ENCODE results near the gene PDGFRB.
"Not testable (repeated sequence)": the region's sequence is repeated elsewhere in the genome, so short reads cannot be mapped to it uniquely, and the experiment has no call there.

The PDGFRB gene

GRCh38 chr5:150114102-150114641 lies 41.5 kb downstream of the PDGFRB start:
- no peak for DNase-seq (ENCODE audit: low read depth)

- no peak for DNase-seq (ENCODE audit: low read depth)
Observed at GRCh38 chr5:150113047-150113744, 42.4 kb downstream of the PDGFRB start.

DNA sequence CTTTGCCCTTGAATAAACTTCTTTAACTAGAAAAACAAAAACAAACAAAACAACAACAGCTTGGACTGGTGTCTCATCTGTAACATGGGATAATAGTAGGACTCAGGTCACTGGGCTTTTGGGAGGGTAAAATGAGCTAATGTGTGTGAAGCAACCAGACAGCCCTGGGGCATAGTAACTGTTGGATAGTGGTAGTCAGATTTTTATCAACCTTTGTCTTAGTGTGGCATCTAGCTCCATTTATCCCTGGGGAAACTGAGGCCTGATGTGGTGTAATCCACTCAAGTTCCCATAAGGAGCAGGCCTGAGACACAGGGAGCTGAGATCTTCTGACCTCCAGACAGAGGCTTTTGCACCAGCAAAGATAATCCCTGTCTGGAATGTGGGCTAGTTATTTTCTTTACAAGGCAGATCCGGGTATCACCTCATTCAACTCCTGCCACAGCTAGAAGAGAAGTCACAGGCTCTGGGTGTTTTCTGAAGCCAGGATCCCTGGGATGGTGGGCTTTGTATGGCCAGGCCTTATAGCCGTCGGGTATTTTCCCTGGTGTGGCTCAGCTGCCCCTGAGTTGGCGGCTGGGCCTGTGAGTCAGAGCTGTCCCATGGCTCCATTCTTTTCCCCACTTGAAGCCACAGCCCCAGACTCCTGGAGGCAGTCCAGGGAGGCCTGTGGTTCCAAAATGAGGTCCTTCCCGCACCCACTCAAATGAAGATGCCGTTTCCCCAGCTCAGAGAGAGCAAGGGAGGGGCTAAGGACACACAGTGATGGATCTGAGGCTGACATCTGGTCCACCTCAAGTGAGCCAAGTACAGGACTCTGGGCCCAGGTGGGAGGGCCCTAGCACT lies 43.2 kb downstream of the PDGFRB start:
- DNase-seq (ENCODE audit: low read depth): no peak

DNA sequence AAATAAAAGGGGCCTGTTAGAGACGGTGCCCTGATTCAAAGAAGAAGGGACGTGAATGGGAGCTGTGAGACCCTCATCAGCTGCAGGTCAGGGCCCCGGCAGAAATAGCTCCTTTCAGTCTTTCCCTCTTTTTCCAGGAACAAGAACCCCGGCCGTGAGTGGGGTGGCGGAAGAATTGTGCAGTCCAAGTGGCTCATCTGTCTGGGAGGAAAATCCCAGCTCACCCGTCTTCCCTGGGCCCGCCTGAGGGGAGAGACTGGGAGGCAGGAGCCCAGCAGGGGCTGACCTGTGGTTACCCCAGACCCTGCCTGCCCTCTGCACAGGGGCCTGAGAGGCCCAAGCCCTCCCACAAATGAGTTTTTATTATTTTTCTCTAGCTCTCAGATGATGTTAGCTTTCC lies 44.5 kb downstream of the PDGFRB start:
- no peak for DNase-seq (ENCODE audit: low read depth)

- no peak for DNase-seq (ENCODE audit: low read depth)
Observed at GRCh38 chr5:150109921-150110320, 45.7 kb downstream of the PDGFRB start.

DNA sequence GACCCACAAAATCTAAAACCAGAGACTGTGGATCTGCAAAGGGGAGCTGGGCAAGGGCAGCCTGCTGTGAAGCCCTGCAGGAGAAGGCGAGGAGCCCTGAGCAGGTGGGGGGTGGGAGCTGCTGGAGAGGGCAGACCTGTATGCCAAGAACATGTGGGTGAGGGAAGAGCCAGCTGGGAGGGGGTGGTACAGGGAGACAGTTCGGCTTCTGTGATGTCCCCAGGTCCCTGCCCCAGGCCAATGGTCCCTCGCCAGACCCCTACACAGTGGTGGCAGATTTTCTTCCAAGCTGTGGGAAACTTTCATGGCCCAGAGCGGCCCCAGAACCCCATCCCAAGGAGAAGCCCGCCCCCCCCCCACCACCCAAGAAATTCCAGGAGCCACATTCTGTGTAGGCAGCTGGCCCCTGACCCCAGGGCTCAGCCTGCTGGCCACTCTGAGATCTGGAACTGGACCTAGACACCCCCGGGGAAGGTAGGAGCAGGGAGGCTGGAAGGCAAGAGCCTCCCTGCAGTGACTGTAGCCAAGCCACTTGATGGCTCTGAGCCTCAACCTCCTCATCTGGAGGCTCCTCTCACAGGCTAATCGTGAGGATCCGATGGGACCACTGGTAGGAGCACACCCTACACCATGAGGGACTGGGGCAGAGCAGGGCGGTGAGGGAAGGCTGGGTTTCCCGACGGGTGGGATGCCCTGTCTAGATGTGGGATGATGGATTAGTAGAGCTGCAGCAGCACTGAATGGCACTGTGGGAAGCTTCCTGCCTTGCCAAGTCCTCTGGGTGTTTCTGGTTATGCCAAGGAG lies 46.7 kb downstream of the PDGFRB start:
- DNase-seq (ENCODE audit: low read depth): no peak

DNA sequence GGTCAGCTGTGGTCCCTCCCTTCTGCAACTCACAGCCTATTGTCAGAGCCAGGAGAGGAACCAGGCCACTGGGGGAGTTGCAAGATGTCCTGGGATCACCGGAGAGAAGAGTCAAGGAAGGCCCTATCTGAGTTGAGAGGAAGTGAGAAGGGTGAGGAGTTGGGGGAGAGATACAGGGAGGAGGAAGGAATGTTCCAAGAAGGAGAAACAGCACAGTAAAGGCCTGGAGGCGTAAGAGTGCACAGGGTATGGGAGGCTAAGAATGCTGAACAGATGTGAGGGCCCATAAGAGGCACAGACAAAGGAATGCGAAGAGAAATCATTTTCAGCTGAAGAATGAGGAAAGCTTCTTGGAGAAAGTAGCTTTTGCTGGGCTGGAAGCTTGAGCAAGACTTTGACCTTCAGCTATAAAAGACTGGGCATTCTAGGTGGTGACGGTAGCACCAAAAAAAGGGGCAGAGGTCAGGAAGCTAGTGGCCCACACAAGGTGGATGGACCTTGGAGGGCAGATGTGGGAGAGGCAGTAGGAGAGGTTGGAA lies 47.7 kb downstream of the PDGFRB start:
- DNase-seq (ENCODE audit: low read depth): no peak

DNA sequence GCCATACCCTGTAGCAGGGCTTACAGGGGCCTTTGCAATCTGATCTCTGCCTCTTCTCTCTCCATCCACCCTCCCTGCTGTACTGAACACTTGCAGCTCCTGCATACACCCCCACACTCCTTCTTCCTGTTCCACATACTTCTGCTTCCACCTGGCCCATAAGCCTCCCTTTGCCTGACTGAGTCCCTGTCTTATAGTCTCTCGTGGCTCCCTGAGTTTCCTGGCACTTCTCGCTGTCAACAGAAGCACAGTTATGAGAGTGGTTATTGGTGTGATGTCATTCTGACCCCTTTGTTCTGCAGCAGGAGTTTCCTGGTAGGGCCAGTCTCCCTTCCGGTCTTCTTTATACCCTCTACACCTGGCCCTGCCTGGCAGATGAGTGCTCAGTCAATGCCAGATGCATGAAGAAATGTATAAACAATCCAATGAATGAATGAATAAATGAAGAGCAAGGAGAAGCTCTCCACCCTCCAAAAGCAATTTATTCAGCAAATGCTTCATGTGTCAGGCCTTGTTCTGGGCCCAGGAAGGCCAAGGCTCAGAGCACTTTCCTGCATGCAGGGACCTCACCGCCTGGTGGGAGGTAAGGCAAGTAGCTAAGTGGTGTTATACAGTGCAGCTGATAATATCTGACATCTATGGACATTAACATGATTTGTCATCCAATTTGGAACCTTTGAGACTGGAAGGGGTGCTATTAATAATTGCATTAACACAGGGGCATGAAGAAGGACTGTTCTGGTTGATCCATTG lies 48.8 kb downstream of the PDGFRB start:
- no peak for DNase-seq (ENCODE audit: low read depth)

GRCh38 chr5:150105928-150106615 lies 49.6 kb downstream of the PDGFRB start:
- no peak for DNase-seq (ENCODE audit: low read depth)

DNA sequence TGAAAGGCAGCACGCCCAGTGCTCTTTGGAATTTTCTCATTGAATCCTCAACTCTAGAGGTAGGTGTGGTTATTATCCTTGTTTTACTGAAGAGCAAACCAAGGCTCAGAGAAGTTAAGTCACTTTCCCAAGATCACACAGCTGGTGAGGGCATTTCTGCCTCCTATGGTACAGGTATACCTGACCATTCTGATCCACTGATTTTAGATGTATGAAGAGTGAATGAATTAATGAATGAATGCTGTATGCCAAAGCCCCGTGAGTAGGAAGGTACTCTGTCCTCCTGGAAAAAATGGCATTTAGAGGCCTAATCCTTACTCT lies 51.1 kb downstream of the PDGFRB start:
- DNase-seq (ENCODE audit: low read depth): no peak

GRCh38 chr5:150103678-150104549 lies 51.7 kb downstream of the PDGFRB start:
- no peak for DNase-seq (ENCODE audit: low read depth)

DNA sequence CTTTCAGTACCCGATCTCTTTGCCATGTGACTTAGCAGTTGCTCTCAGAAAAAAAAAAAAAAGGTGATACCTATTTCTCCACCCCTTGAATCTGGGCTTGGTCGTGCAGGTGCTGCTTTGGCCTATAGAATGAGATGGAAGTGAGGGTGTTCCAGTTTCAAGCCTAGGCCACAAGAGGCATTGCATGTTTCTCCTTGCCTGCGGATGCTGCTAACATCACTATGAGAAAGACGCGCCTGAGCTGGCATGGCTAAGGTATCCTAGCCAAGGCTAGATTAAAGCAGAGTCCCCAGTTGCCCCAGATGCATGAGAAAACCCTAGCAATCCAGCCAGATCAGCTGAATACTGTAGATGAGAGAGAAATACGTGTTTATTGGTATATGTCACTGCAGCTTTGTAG lies 54.6 kb downstream of the PDGFRB start:
- no peak for DNase-seq (ENCODE audit: low read depth)

DNA sequence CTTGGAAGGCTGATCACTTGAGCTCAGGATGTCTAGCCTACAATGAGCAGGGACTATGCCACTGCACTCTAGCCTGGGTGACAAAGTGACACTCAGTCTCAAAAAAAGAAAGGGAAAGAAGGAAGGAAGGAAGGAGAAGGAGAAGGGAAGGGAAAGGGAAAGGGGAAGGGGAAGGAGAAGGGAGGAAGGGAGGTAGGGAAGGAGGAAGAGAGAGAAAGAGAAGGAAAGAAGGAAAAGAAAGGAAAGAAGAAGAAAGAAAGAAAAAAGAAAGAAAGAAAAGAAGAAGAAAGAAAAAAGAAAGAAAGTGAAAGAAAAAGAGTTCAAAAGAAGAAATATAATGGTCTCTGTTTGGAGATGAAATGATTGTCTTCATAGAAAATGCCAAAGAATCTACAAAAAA lies 58.5 kb downstream of the PDGFRB start:
- no peak for DNase-seq (ENCODE audit: low read depth)

DNA sequence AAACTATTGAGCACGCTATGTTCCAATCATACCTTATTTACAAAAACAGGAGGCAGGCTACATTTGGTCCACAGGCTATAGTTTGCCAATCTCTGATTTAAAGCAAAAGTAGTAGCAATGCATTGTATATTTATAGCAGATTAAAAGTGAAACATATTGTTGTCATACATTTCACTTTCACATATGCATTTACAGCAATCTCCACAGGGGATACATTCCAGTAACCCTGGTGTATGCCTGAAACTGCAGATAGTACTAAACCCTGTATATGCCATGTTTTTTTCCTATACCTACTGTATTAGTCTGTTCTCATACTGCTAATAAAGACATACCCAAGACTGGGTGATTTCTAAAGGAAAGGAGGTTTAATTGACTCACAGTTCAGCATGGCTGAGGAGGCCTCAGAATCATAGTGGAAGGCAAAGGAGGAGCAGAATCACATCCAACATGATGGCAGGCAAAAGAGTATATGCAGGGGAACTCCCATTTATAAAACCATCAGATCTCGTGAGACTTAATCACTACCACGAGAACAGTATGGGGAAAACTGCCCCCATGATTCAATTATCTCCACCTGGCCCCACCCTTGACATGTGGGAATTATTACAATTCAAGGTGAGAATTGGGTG lies 63.4 kb downstream of the PDGFRB start:
- no peak for DNase-seq (ENCODE audit: low read depth)

DNA sequence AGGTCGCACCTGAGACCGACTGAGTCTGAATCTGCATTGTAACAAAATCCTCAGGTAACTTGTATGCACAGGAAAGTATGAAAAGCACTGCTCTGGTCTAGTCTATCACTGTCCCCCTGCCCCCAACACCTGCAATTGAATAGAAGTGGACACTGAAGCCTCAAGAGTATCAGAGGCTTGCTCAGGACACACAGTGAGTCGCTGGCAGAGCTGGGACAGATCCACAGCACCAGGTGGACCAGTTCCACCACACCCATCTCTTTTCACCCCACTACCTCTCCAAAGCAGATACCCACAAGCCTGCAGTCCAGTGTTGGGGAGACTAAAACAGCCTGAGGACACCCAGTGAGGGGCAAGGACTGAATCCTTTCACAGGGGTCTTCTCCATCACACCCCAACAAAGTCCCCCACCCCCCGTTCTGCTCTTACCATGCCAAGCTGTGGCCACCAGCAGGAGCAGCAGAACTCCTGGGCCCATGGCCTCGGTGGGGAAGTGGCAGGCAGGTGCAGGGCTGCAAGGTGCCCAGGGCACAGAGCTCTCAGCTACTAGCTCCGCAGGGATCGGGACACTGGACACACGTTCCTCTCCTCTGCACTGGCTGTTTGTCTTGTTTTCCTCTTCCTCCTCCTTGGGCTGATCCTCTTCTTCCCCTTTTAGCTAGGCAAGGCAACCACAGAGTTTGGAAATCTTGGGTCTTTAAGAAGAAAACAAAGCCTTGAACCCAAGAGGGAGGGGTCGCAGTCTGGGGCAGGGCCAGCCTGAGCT lies 69.5 kb downstream of the PDGFRB start, which contains the start of gene CSF1R:
CSF1R (minus strand) TSS at position 605 of the 766 bp plus-strand sequence; CDS start at position 478, 127 bp downstream.
- no peak for DNase-seq (ENCODE audit: low read depth)

DNA sequence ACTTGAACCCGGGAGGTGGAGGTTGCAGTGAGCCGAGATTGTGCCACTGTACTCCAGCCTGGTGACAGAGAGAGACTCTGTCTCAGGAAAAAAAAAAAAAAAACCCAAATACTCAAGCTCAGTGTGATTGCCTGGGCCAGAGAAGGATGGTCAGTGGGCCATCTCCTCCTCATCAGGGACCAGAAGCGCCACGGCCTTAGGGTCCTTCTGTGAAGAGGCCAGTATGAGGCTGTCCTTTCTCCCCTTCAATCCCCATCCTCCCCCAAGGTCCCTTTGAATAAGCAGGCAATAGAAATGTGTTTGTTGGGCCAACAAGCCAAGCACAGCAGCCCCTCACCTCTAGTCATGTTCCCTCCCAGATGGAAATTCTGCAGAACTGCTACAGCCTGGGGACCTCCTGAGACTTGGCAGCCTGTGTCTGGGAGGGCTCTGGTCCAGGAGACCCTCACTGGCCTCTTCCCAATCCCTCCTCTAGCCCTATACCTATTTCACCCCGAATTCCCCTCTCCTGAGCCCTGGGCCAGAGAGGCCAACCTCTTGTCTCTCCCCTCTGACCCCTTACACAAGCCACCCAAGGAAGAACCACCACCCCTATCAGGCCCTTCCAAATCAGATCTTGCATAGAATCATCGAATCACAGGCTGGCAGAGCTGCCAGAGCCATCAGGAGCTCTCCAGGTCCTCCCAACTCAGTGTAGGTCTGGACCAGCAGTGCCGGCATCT lies 70.3 kb downstream of the PDGFRB start:
- no peak for DNase-seq (ENCODE audit: low read depth)

DNA sequence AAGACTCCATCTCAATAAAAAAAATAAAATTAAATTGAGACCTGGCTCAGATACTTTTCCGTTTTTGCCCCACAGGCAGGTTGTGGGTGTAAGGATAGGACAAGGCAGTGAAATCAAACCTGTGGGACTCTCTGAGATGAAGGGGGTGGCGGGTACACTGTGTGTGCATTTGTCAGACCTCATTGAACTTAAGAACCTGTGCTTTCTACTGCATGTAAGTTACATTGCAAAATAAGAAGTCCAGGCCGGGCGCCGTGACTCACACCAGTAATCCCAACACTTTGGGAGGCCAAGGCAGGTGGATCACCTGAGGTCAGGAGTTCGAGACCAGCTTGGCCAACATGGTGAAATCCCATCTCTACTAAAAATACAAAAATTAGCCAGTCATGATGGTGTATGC lies 70.9 kb downstream of the PDGFRB start:
- not testable (repeated sequence) for DNase-seq (ENCODE audit: low read depth)

GRCh38 chr5:150082889-150083288 lies 72.8 kb downstream of the PDGFRB start:
- no peak for DNase-seq (ENCODE audit: low read depth)

All from stimulated activated CD4-positive, alpha-beta T cell treated with anti-CD3 and anti-CD28 coated beads, Interleukin-2, amount 100 ng/mL, for 4 hours (primary cell).